Measurements from ENCODE around the gene IL27RA.

The IL27RA gene

GRCh38 chr19:13993590-13994300 is 37.8 kb upstream of the IL27RA start:
- Histone ChIP-seq H3K36me3 (ENCODE audit: insufficient read depth, low read length) (no peaks in the 10 kb centered on the region), H3K9me3 (ENCODE audit: control insufficient read depth, insufficient read depth, low read length) (peaks cover 3% of the 10 kb centered on the region; the same call in 1 of the 2 replicates), H3K9ac (ENCODE audit: low read depth, low read length) (no peak overlapping the region), H3K4me1 (ENCODE audit: insufficient read depth, low read length) (peaks cover 13% of the 10 kb centered on the region)

DNA sequence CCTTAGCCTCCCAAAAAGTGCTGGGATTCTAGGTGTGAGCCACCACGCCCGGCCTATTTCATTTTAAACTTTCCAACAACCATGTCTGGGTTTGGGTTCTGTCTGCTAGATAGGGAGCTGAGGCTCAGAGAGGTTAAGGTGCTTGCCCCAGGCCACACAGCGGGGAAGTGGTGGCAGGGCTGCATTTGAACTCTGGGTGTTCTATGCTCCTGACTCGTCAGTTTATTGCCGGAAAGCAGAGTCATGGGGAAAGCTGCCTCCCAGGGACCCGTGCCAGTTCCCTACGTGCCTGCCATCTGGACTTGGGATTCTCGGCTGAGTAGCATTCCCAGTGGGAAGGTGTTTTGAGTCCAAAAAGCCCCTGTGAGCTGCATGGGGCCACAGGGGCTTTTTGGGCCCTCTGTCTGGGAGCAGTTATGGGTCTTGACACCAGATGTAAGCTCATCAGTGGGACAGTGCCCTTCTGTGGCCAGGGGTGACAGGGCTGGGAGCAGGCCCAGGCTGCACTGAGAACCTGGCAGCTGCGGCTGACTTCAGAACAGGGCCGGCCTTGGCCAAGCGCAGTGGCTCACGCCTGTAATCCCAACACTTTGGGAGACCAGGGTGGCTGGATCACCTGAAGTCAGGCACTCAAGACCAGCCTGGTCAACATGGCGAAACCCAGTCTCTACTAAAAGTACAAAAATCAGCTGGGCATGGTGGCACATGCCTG is 36.4 kb upstream of the IL27RA start:
- Histone ChIP-seq H3K36me3 (ENCODE audit: insufficient read depth, low read length) (no peaks in the 10 kb centered on the region), H3K9ac (ENCODE audit: low read depth, low read length) (no peak overlapping the region), H3K9me3 (ENCODE audit: control insufficient read depth, insufficient read depth, low read length) (peaks cover 9% of the 10 kb centered on the region; the same call in 1 of the 2 replicates), H3K4me1 (ENCODE audit: insufficient read depth, low read length) (no peaks in the 10 kb centered on the region)

DNA sequence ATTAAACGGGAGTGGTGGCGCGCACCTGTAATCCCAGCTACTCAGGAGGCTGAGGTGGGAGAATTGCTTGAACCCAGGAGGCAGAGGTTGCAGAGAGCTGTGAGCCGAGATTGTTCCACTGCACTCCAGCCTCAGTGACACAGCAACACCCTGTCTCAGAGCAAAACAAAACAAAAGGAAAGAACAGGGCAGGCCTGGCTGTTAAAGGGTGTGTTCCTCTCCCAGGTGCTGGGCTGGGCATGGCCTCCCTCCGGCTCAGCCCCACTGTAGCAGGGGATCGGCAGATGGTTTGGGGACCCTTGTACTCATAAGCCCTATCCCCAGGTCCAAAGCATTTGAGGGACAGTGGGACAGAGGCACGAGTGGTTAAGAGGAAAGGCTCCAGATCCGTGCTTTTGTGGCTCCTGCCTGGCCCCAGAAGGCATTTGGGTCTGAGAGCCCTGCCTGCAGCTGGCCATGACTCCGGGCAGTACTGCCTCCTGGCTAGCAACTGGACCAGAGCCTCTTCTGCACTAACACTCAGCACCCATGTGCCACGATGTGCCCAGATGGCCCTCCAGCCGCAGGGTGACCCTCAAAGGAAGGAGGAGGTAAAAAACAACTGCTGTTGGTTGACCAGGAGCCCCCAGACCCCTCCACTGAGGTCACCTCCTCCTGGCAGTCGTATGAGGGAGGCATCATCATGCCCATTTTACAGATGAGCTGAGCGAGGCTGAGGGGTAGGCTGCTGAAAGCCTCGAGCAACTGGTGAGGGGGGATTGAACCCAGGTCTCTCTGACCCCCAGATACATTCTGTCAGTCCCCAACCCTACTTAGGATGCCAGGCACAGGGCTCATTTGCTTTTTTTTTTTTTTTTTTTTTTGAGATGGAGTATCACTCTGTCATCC is 35.4 kb upstream of the IL27RA start:
- H3K4me1 ChIP-seq (ENCODE audit: insufficient read depth, low read length): no peaks in the 10 kb centered on the region
- H3K9ac ChIP-seq (ENCODE audit: low read depth, low read length): no peak overlapping the region
- H3K9me3 ChIP-seq (ENCODE audit: control insufficient read depth, insufficient read depth, low read length): peaks cover 9% of the 10 kb centered on the region; the same call in 1 of the 2 replicates
- H3K36me3 ChIP-seq (ENCODE audit: insufficient read depth, low read length): no peaks in the 10 kb centered on the region

DNA sequence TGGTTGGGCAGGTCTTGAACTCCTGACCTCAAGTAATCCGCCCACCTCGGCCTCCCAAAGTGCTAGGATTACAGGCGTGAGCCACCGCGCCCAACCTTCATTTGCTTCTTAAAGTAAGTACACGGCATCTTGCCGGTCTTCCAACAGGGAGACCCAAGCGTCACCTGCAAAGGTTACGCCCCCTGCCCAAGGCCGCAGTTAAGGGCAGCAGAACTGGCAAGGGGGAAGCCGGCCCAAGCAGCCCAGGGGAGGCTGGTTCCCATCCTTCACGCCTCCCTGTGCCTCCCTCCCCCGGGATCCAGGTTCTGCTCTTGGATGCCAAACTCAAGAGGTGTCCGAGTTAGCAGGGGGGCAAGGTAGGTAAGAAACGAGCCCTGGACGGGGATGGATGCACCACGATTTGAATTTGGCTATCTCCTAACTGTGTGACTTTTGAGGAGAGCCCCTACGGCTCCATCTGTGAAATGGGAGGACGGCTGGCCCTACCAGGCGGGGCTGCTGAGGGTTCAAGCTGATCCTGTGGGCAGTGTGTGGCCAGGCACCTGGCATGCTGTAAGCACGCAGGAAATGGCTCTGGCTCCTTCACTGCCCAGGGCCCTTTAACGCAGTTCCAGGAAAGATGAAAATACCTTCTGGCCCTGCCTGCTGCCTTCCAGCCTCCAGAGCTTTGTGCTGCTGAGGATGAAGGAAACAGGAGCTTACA is 34.5 kb upstream of the IL27RA start:
- Histone ChIP-seq H3K9me3 (ENCODE audit: control insufficient read depth, insufficient read depth, low read length) (peaks cover 9% of the 10 kb centered on the region; the same call in 1 of the 2 replicates), H3K4me1 (ENCODE audit: insufficient read depth, low read length) (no peaks in the 10 kb centered on the region), H3K36me3 (ENCODE audit: insufficient read depth, low read length) (no peaks in the 10 kb centered on the region), H3K9ac (ENCODE audit: low read depth, low read length) (no peak overlapping the region)

DNA sequence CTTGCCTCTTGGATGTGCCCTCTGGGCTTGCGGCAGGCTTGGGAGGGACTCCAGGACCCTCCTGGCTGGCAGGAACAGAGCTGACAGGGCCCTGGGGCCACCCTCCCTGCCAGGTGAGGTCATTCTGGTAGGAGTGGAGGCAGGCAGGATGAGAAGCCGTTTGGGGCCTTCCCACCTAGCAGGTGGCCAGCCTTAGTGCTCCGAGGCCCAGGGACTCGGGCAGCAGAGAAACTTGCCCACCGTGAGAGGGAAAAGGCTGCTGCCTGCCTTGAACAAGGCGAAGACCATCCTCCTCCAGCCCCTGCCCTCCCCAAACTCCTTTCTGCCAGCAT is 34.0 kb upstream of the IL27RA start:
- Histone ChIP-seq H3K4me1 (ENCODE audit: insufficient read depth, low read length) (no peaks in the 10 kb centered on the region), H3K9ac (ENCODE audit: low read depth, low read length) (no peak overlapping the region), H3K36me3 (ENCODE audit: insufficient read depth, low read length) (no peaks in the 10 kb centered on the region), H3K9me3 (ENCODE audit: control insufficient read depth, insufficient read depth, low read length) (peaks cover 9% of the 10 kb centered on the region; the same call in 1 of the 2 replicates)

- H3K36me3 ChIP-seq (ENCODE audit: insufficient read depth, low read length): no peaks in the 10 kb centered on the region
- peaks cover 6% of the 10 kb centered on the region for H3K4me1 ChIP-seq (ENCODE audit: insufficient read depth, low read length)
- no peak overlapping the region for H3K9ac ChIP-seq (ENCODE audit: low read depth, low read length)
- H3K9me3 ChIP-seq (ENCODE audit: control insufficient read depth, insufficient read depth, low read length): peaks cover 9% of the 10 kb centered on the region; the same call in 1 of the 2 replicates
Observed at GRCh38 chr19:13998426-13998825, 33.1 kb upstream of the IL27RA start.

DNA sequence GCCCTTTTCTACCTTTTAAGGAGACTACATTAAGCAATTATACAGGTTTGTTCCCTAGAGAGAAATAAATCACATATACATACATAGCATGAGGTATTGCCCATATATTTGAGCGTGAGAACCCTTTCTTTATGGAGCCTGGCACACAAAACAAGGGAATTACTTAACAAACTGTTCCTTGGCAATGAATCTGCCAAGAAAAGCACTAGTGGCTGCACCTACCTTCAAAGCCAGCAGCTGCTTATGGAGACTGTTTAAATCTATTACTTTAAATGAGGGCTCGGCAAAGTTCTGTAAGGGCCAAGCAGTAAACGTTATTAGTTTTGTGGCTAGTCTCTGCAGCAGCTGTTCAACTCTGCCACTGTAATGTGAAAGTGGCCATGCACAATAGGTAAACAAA is 32.5 kb upstream of the IL27RA start:
- peaks cover 8% of the 10 kb centered on the region for H3K4me1 ChIP-seq (ENCODE audit: insufficient read depth, low read length)

GRCh38 chr19:14000691-14001375 is 30.7 kb upstream of the IL27RA start:
- no peaks in the 10 kb centered on the region for H3K36me3 ChIP-seq (ENCODE audit: insufficient read depth, low read length)
- peaks cover 8% of the 10 kb centered on the region for H3K4me1 ChIP-seq (ENCODE audit: insufficient read depth, low read length)
- no peak overlapping the region for H3K9ac ChIP-seq (ENCODE audit: low read depth, low read length)
- peaks cover 9% of the 10 kb centered on the region; the same call in 1 of the 2 replicates for H3K9me3 ChIP-seq (ENCODE audit: control insufficient read depth, insufficient read depth, low read length)

More for the DNA sequence above, 32.5 kb upstream of the IL27RA start:
- no peaks in the 10 kb centered on the region for H3K36me3 ChIP-seq (ENCODE audit: insufficient read depth, low read length)
- H3K9ac ChIP-seq (ENCODE audit: low read depth, low read length): no peak overlapping the region
- peaks cover 9% of the 10 kb centered on the region; the same call in 1 of the 2 replicates for H3K9me3 ChIP-seq (ENCODE audit: control insufficient read depth, insufficient read depth, low read length)

- Histone ChIP-seq H3K9ac (ENCODE audit: low read depth, low read length) (no peak overlapping the region), H3K9me3 (ENCODE audit: control insufficient read depth, insufficient read depth, low read length) (peaks cover 9% of the 10 kb centered on the region; the same call in 1 of the 2 replicates), H3K4me1 (ENCODE audit: insufficient read depth, low read length) (peaks cover 8% of the 10 kb centered on the region), H3K36me3 (ENCODE audit: insufficient read depth, low read length) (no peaks in the 10 kb centered on the region)
Observed at GRCh38 chr19:14002571-14003250, 28.9 kb upstream of the IL27RA start.

GRCh38 chr19:14003251-14004055 is 28.1 kb upstream of the IL27RA start:
- H3K9ac ChIP-seq (ENCODE audit: low read depth, low read length): no peak overlapping the region
- peaks cover 8% of the 10 kb centered on the region for H3K4me1 ChIP-seq (ENCODE audit: insufficient read depth, low read length)
- H3K9me3 ChIP-seq (ENCODE audit: control insufficient read depth, insufficient read depth, low read length): peaks cover 9% of the 10 kb centered on the region; the same call in 1 of the 2 replicates
- no peaks in the 10 kb centered on the region for H3K36me3 ChIP-seq (ENCODE audit: insufficient read depth, low read length)

GRCh38 chr19:14004619-14005348 is 26.8 kb upstream of the IL27RA start:
- no peaks in the 10 kb centered on the region for H3K36me3 ChIP-seq (ENCODE audit: insufficient read depth, low read length)
- 0 out of 2 replicates have a peak overlapping the region, but pooled peaks have one; percentile 14 for H3K9ac ChIP-seq (ENCODE audit: low read depth, low read length)
- no peaks in the 10 kb centered on the region for H3K9me3 ChIP-seq (ENCODE audit: control insufficient read depth, insufficient read depth, low read length)
- peaks cover 8% of the 10 kb centered on the region for H3K4me1 ChIP-seq (ENCODE audit: insufficient read depth, low read length)

Measured in ES-I3 (cell line).